Tibial artery (tissue), 4 donors: ENCODE results near the gene CNTN4.

ENCODE experiments used
- DNase-seq, 2 donors: peaks; one replicate each; pipeline ENCODE4 v3.0.0-alpha.2; 2019
- H3K27ac ChIP-seq, 2 donors: fragments of 200-600 bp; sonication (generic) in 1 of 2; 1 replicate in 1 of 2; 2 replicates in 1 of 2; pipeline ENCODE4 v1.5.1; 2018 to 2019; ENCODE audit warnings: mild to moderate bottlenecking in 1 of 2
- H3K27me3 ChIP-seq, 2 donors: fragments of 200-600 bp; sonication (generic) in 1 of 2; one replicate each; pipeline versions ENCODE4 v1.5.1 to v1.6.0; 2016 to 2019
- H3K36me3 ChIP-seq, 3 donors: fragments of 200-600 bp; sonication (generic) in 2 of 3; one replicate each; pipeline ENCODE4 v1.5.1; 2016 to 2019; ENCODE audit warnings: mild to moderate bottlenecking in 2 of 3
- H3K4me1 ChIP-seq, 4 donors: fragments of 200-600 bp; sonication (generic) in 2 of 4; 1 replicate in 3 of 4; 2 replicates in 1 of 4; pipeline ENCODE4 v1.5.1; 2016 to 2019
- H3K4me3 ChIP-seq, 2 donors: fragments of 200-600 bp; sonication (generic) in 1 of 2; 1 replicate in 1 of 2; 2 replicates in 1 of 2; pipeline ENCODE4 v1.5.1; 2018 to 2019; ENCODE audit warnings: mild to moderate bottlenecking in 2 of 2
- H3K9me3 ChIP-seq, 3 donors: fragments of 200-600 bp; sonication (generic) in 1 of 3; one replicate each; pipeline ENCODE4 v1.5.1; 2016 to 2019
- intact Hi-C: fragments of 100-400 bp; cut with DNase I; formaldehyde crosslinking; loops from one replicate; pipeline ENCODE4 v1.15.0; 2023; ENCODE audit warnings: low total_unique reads
- TF ChIP-seq, protein P1 (sequence below), 2 experiments: fragments of 200-600 bp in 1 of 2; fragments of 450-650 bp in 1 of 2; IDR thresholded peaks; one replicate each; pipeline ENCODE4 v1.5.1; 2017 to 2019; ENCODE audit warnings: antibody characterized with exemption in 2 of 2, mild to moderate bottlenecking in 1 of 2, moderate library complexity in 1 of 2

The CNTN4 gene

DNA sequence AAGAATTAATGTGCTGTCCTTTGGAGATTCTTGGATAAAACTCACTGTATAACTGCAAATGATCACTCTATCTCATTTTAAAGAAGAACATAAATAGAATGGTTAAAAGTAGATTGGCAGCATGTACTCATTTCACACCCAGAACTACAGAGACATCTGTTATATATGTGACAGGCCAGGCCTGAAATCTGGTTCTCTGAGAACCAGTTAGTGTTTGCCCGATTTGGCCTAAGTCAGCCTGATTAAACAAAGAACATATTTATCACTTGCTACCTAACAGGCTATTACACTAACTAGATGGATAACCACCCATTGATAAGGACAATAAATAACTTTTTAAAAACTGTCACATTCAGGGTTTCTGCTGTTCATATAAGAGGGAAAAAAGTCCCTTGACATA is 460.1 kb downstream of the CNTN4 start:
- H3K36me3 ChIP-seq = no peaks in the 10 kb centered on the region
- H3K4me3 ChIP-seq = no peak overlapping the region
- H3K4me1 ChIP-seq = peaks cover 0 to 9% (median 0%) of the 10 kb centered on the region in 4 donors
- intact Hi-C loops = no loop called here
- DNase-seq = no peak
- H3K9me3 ChIP-seq = no peaks in the 10 kb centered on the region
- no peak overlapping the region for H3K27ac ChIP-seq
- H3K27me3 ChIP-seq = no peaks in the 10 kb centered on the region
- TF ChIP-seq, protein P1, sequence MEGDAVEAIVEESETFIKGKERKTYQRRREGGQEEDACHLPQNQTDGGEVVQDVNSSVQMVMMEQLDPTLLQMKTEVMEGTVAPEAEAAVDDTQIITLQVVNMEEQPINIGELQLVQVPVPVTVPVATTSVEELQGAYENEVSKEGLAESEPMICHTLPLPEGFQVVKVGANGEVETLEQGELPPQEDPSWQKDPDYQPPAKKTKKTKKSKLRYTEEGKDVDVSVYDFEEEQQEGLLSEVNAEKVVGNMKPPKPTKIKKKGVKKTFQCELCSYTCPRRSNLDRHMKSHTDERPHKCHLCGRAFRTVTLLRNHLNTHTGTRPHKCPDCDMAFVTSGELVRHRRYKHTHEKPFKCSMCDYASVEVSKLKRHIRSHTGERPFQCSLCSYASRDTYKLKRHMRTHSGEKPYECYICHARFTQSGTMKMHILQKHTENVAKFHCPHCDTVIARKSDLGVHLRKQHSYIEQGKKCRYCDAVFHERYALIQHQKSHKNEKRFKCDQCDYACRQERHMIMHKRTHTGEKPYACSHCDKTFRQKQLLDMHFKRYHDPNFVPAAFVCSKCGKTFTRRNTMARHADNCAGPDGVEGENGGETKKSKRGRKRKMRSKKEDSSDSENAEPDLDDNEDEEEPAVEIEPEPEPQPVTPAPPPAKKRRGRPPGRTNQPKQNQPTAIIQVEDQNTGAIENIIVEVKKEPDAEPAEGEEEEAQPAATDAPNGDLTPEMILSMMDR (IDR thresholded peaks at IDR 0.05) = no peak

DNA sequence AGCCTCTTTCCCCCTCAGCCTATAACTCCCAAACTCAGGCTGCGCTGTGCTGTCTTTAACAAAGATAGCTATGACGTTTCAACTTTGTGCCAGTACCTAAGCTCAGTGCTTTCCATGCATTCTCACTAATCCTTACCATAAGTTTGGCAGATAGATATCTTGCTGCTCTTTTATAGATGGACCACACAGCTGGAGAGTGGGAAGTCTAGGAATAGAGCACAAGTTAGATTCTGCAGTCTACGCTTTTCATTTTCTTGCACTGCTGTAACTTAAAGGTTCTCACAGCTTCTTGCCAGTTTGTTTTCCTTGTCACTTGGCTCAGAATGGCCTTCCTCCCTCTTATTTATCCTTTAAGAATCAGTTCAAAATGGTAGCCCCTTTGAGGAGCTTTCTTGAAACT is 468.8 kb downstream of the CNTN4 start:
- H3K4me3 ChIP-seq = no peak overlapping the region
- H3K27me3 ChIP-seq = no peaks in the 10 kb centered on the region
- peaks cover 0 to 2% (median 0%) of the 10 kb centered on the region in 3 donors for H3K36me3 ChIP-seq
- intact Hi-C loops = no loop called here
- peaks cover 0 to 7% (median 0%) of the 10 kb centered on the region in 4 donors for H3K4me1 ChIP-seq
- TF ChIP-seq, protein P1 (IDR thresholded peaks at IDR 0.05) = no peak
- H3K27ac ChIP-seq = no peak overlapping the region
- no peaks in the 10 kb centered on the region for H3K9me3 ChIP-seq
- DNase-seq = no peak

DNA sequence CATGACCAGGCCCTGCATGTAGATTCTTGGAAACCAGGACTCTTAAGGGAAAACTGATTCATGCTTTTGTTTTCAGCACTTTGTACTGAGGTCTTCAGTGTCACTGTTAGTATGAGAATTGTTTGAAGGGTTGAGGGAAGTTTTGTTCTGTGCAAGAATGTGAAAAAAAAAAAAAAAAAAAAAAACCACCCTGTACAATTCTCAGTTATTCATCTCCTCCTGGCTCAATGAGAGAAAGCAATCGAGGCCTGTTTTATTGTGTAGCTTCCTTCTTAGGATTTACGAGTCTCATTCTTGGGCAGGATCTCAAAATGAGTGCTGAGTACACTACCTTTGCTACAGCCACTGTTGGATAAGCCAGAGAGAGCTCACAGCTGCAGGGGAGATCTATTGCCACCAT is 469.5 kb downstream of the CNTN4 start:
- intact Hi-C loops = no loop called here
- H3K36me3 ChIP-seq = peaks cover 0 to 7% (median 0%) of the 10 kb centered on the region in 3 donors
- no peak for DNase-seq
- TF ChIP-seq, protein P1 (IDR thresholded peaks at IDR 0.05) = no peak
- H3K27me3 ChIP-seq = no peaks in the 10 kb centered on the region
- no peaks in the 10 kb centered on the region for H3K9me3 ChIP-seq
- peaks cover 0 to 7% (median 0%) of the 10 kb centered on the region in 4 donors for H3K4me1 ChIP-seq
- no peak overlapping the region for H3K27ac ChIP-seq
- no peak overlapping the region for H3K4me3 ChIP-seq

DNA sequence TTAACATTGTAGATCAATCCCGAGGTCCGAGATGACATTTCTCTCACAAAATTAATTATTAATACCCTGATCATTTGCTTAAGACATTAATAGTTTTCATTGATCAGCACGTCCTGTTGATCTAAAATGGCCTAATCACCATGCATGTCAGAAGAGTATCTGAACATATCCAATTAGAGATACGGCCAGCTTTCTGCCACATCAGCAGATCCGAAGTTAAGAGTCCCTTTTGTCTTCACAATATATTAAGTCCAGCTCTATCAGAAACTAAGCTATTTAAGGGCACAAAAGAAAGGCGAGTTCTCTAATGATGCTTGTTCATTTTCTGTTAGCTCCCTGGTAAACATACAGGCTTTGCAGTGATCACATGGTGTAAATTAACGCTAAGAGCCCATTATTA is 470.3 kb downstream of the CNTN4 start:
- no peak overlapping the region for H3K27ac ChIP-seq
- H3K4me3 ChIP-seq = no peak overlapping the region
- no peaks in the 10 kb centered on the region for H3K9me3 ChIP-seq
- peaks cover 0 to 7% (median 0%) of the 10 kb centered on the region in 4 donors for H3K4me1 ChIP-seq
- TF ChIP-seq, protein P1 (IDR thresholded peaks at IDR 0.05) = no peak
- no peaks in the 10 kb centered on the region for H3K27me3 ChIP-seq
- peaks cover 0 to 7% (median 0%) of the 10 kb centered on the region in 3 donors for H3K36me3 ChIP-seq
- DNase-seq = no peak
- intact Hi-C loops = no loop called here

DNA sequence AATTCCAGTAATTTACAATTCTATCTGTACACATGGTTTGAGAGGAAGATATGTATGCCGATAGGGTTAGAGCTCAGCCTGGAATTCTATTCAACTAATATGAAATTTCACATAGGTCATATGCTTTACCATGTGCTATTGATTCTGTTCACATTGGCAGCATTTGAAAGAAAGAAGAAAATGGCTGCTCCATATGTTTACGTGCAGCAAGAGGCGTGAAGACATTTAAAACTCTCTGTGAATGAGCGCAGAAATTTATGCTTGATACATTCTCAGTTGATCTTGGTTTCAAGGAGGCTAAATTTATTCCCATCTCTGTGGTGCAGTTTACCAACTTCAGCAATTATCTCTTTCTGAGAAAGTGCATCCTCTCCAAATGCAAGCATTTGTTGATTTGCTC is 478.9 kb downstream of the CNTN4 start:
- Histone ChIP-seq H3K27me3 (no peaks in the 10 kb centered on the region), H3K27ac (no peak overlapping the region), H3K9me3 (no peaks in the 10 kb centered on the region), H3K4me1 (no peaks in the 10 kb centered on the region), H3K4me3 (no peak overlapping the region), H3K36me3 (peaks cover 0 to 3% (median 0%) of the 10 kb centered on the region in 3 donors)
- TF ChIP-seq, protein P1 (IDR thresholded peaks at IDR 0.05) = no peak
- intact Hi-C loops = no loop called here
- DNase-seq = no peak

DNA sequence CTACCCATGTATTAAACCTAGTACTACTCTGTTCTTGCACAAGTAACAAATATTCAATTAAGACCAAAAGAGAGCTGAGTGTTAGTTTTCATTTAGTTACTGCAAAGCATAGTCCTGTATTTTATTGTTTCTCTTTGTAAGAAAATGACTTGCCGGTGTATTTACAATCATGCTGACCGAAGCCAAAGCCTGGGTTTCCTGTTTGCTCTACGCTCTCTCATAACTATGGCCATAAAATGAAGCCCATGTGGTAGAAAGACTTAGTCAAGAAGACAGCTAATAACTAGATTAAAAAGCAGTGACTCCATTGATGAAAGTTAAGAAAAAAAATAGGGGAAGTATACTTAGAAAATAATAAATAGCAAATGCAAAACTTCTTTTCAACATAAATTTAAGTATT is 479.9 kb downstream of the CNTN4 start:
- H3K4me1 ChIP-seq = no peaks in the 10 kb centered on the region
- H3K9me3 ChIP-seq = no peaks in the 10 kb centered on the region
- no peak for DNase-seq
- no peak overlapping the region for H3K4me3 ChIP-seq
- H3K36me3 ChIP-seq = no peaks in the 10 kb centered on the region
- no peaks in the 10 kb centered on the region for H3K27me3 ChIP-seq
- TF ChIP-seq, protein P1 (IDR thresholded peaks at IDR 0.05) = no peak
- intact Hi-C loops = no loop called here
- H3K27ac ChIP-seq = no peak overlapping the region
